ENCODE data around the gene NUP98. TPM values are rescaled to one million over a fixed set of nuclear protein-coding genes. Genes with fewer than 3 reads are reported as not detected.

Gene NUP98
- total and polyA plus RNA-seq, 2 of the 13 experiments (the other 11 are each of a cell fraction or from before 2014, with no cell fraction given), result 76.6 to 85.3 TPM

DNA sequence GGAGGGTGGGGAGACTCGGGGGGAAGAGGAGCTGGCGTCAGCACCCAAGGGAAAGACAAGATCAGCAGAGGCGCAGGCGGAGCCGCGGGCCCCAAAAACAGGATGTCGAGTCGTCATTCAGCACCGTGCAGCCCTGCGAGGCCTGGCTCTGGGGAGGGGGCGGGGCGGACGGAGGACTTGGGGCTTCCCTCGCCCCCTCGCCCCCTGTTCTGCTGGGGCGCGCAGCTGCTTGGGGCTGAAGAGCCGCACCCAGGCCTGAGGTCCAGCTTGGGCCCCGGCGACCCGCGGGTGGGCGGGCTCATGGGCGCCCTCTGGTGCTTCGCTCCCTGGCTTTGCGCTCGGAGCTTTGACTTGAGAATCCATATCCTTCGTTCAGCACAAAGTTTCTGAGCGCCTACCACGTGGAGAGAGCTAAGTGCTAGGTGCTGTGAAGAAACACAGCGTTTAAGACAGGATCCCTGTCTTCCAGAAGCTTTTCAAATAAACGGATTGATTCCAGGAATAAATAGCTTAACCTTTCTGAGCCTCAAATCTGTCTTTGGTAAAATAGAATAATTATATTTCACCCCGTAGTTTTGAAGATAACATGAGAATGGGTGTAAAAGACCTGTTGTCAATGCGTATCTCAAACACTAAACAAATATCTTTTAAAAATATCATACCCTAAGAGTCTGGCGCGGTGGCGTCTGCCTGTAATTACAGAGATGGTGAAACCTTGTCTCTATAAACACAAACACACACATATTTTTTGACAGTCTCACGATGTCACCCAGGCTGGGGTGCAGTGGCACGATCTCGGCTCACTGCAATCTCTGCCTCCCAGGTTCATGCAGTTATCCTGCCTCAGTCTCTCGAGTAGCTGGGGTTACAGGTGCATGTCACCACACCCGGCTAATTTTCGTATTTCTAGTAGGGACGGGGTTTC is 44.3 kb upstream of the NUP98 start (continued):
- TF ChIP-seq TAF15 (IDR thresholded peaks at IDR 0.05; ENCODE audit: low read depth, low read length, poor library complexity, severe bottlenecking) (no peak), ZNF674 (CRISPR knock-in tag; IDR thresholded peaks at IDR 0.05; ENCODE audit: low read depth) (no peak), ETV5 (CRISPR knock-in tag; IDR thresholded peaks at IDR 0.05; ENCODE audit: borderline replicate concordance) (peak; percentile 8; the same call in 1 of the 2 replicates), ELF3 (CRISPR knock-in tag; IDR thresholded peaks at IDR 0.05) (0 out of 2 replicates have a peak, but pooled peaks have one; percentile 29), NONO (IDR thresholded peaks at IDR 0.05) (no peak), NONO (CRISPR knock-in tag; conservative IDR thresholded peaks at IDR 0.05) (0 out of 2 replicates have a peak, but pooled peaks have one; percentile 16), ZNF562 (CRISPR knock-in tag; IDR thresholded peaks at IDR 0.05; ENCODE audit: borderline replicate concordance) (no peak), ZNF225 (CRISPR knock-in tag; IDR thresholded peaks at IDR 0.05) (no peak), SRSF1 (optimal IDR thresholded peaks at IDR 0.05; ENCODE audit: low read depth, low read length) (peak; percentile 86), GATAD2A (CRISPR knock-in tag; IDR thresholded peaks at IDR 0.05) (peak; percentile 69), ZNF572 (CRISPR knock-in tag; IDR thresholded peaks at IDR 0.05) (no peak), ZNF607 (CRISPR knock-in tag; IDR thresholded peaks at IDR 0.05; ENCODE audit: borderline replicate concordance) (peak; percentile 42; the same call in 1 of the 2 replicates), MIER3 (CRISPR knock-in tag; IDR thresholded peaks at IDR 0.05; ENCODE audit: borderline replicate concordance) (peak; percentile 59; the same call in 1 of the 2 replicates), ZNF350 (CRISPR knock-in tag; IDR thresholded peaks at IDR 0.05; ENCODE audit: borderline replicate concordance, low read depth) (peak; percentile 71; the same call in 1 of the 2 replicates), NFE2L2 (IDR thresholded peaks at IDR 0.05; ENCODE audit: low read length) (no peak), ZNF792 (CRISPR knock-in tag; IDR thresholded peaks at IDR 0.05) (peak; percentile 60; the same call in 1 of the 2 replicates), TAF1 (CRISPR knock-in tag; IDR thresholded peaks at IDR 0.05) (0 out of 2 replicates have a peak, but pooled peaks have one; percentile 22), ZNF589 (CRISPR knock-in tag; conservative IDR thresholded peaks at IDR 0.05) (no peak), AHR (CRISPR knock-in tag; IDR thresholded peaks at IDR 0.05) (0 out of 2 replicates have a peak, but pooled peaks have one; percentile 31), ZNF879 (CRISPR knock-in tag; IDR thresholded peaks at IDR 0.05) (no peak), HIVEP1 (CRISPR knock-in tag; IDR thresholded peaks at IDR 0.05) (0 out of 2 replicates have a peak, but pooled peaks have one; percentile 22), RFX1 (IDR thresholded peaks at IDR 0.05) (no peak)
- TF ChIP-seq, protein P1, sequence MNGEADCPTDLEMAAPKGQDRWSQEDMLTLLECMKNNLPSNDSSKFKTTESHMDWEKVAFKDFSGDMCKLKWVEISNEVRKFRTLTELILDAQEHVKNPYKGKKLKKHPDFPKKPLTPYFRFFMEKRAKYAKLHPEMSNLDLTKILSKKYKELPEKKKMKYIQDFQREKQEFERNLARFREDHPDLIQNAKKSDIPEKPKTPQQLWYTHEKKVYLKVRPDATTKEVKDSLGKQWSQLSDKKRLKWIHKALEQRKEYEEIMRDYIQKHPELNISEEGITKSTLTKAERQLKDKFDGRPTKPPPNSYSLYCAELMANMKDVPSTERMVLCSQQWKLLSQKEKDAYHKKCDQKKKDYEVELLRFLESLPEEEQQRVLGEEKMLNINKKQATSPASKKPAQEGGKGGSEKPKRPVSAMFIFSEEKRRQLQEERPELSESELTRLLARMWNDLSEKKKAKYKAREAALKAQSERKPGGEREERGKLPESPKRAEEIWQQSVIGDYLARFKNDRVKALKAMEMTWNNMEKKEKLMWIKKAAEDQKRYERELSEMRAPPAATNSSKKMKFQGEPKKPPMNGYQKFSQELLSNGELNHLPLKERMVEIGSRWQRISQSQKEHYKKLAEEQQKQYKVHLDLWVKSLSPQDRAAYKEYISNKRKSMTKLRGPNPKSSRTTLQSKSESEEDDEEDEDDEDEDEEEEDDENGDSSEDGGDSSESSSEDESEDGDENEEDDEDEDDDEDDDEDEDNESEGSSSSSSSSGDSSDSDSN (CRISPR knock-in tag; IDR thresholded peaks at IDR 0.05), result peak; percentile 79
- TF ChIP-seq, protein P2, sequence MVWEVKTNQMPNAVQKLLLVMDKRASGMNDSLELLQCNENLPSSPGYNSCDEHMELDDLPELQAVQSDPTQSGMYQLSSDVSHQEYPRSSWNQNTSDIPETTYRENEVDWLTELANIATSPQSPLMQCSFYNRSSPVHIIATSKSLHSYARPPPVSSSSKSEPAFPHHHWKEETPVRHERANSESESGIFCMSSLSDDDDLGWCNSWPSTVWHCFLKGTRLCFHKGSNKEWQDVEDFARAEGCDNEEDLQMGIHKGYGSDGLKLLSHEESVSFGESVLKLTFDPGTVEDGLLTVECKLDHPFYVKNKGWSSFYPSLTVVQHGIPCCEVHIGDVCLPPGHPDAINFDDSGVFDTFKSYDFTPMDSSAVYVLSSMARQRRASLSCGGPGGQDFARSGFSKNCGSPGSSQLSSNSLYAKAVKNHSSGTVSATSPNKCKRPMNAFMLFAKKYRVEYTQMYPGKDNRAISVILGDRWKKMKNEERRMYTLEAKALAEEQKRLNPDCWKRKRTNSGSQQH (CRISPR knock-in tag; IDR thresholded peaks at IDR 0.05; ENCODE audit: low read depth), result 0 out of 2 replicates have a peak, but pooled peaks have one; percentile 76
- TF ChIP-seq, protein P3, sequence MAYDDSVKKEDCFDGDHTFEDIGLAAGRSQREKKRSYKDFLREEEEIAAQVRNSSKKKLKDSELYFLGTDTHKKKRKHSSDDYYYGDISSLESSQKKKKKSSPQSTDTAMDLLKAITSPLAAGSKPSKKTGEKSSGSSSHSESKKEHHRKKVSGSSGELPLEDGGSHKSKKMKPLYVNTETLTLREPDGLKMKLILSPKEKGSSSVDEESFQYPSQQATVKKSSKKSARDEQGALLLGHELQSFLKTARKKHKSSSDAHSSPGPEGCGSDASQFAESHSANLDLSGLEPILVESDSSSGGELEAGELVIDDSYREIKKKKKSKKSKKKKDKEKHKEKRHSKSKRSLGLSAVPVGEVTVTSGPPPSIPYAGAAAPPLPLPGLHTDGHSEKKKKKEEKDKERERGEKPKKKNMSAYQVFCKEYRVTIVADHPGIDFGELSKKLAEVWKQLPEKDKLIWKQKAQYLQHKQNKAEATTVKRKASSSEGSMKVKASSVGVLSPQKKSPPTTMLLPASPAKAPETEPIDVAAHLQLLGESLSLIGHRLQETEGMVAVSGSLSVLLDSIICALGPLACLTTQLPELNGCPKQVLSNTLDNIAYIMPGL (CRISPR knock-in tag; IDR thresholded peaks at IDR 0.05; ENCODE audit: borderline replicate concordance in 1 of 2, low read depth in 1 of 2), result peak; percentile 82 to 92; a peak in 3 of 4 replicates
